Cardiac muscle cell (in vitro differentiated cells and primary cell): ENCODE results near the gene CALCOCO1. TPM values are rescaled to one million over a fixed set of nuclear protein-coding genes. Genes with fewer than 3 reads are reported as not detected.
"Not testable (repeated sequence)": the region's sequence is repeated elsewhere in the genome, so short reads cannot be mapped to it uniquely, and the experiment has no call there.

Experiments
- DNase-seq, 2 donors: peaks; one replicate each; pipeline versions ENCODE4 v3.0.0 to v3.0.0-alpha.2; 2010 to 2017; ENCODE audit warnings: low read depth in 1 of 2, low spot score in 1 of 2
- H3K27ac ChIP-seq: fragments of 200-600 bp; sonication (generic); 2 replicates; pipeline ENCODE4 v1.5.1; 2016
- H3K27me3 ChIP-seq: fragments of 200-600 bp; sonication (generic); 2 replicates; pipeline ENCODE4 v1.6.0; 2016; ENCODE audit warnings: control low read depth
- H3K36me3 ChIP-seq: fragments of 200-600 bp; sonication (generic); 2 replicates; pipeline ENCODE4 v1.5.1; 2016; ENCODE audit warnings: control low read depth
- H3K4me1 ChIP-seq: fragments of 200-600 bp; sonication (generic); 2 replicates; pipeline ENCODE4 v1.8.1; 2017; ENCODE audit warnings: low read depth, mild to moderate bottlenecking, mixed run types
- H3K4me3 ChIP-seq: fragments of 200-600 bp; sonication (generic); 2 replicates; pipeline ENCODE4 v1.5.1; 2016; ENCODE audit warnings: mild to moderate bottlenecking
- H3K9me3 ChIP-seq: fragments of 200-600 bp; sonication (generic); 2 replicates; pipeline ENCODE4 v1.5.1; 2017; ENCODE audit warnings: low read depth, mild to moderate bottlenecking, control low read depth
- polyA plus RNA-seq: library from polyadenylated mRNA; unstranded; fragments of >200 nt; fragmentation: Nextera tagmentation; extraction: Ambion mirVana; gene quantifications from 2 replicates; pipeline ENCODE4 v1.2.1, GENCODE V29; 2016
- total RNA-seq: library from RNA; depleted of rRNA; stranded (reverse); fragments of >200 nt; gene quantifications from 2 replicates; pipeline ENCODE4 v1.2.3, GENCODE V29; 2016
- TF ChIP-seq, protein P1 (sequence below): IDR thresholded peaks from 2 replicates; pipeline ENCODE4 v1.5.1; 2012; ENCODE audit warnings: low read depth, mild to moderate bottlenecking, low read length

CALCOCO1 gene
- total and polyA plus RNA-seq, 2 experiments from 2014 or later = 128 to 187 TPM

- H3K27ac ChIP-seq = no peak overlapping the region
- no peak overlapping the region for H3K4me3 ChIP-seq
- TF ChIP-seq, protein P1, sequence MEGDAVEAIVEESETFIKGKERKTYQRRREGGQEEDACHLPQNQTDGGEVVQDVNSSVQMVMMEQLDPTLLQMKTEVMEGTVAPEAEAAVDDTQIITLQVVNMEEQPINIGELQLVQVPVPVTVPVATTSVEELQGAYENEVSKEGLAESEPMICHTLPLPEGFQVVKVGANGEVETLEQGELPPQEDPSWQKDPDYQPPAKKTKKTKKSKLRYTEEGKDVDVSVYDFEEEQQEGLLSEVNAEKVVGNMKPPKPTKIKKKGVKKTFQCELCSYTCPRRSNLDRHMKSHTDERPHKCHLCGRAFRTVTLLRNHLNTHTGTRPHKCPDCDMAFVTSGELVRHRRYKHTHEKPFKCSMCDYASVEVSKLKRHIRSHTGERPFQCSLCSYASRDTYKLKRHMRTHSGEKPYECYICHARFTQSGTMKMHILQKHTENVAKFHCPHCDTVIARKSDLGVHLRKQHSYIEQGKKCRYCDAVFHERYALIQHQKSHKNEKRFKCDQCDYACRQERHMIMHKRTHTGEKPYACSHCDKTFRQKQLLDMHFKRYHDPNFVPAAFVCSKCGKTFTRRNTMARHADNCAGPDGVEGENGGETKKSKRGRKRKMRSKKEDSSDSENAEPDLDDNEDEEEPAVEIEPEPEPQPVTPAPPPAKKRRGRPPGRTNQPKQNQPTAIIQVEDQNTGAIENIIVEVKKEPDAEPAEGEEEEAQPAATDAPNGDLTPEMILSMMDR = no peak
- peaks cover 8% of the 10 kb centered on the region for H3K4me1 ChIP-seq
- H3K9me3 ChIP-seq = no peaks in the 10 kb centered on the region
- no peak for DNase-seq
- no peaks in the 10 kb centered on the region for H3K36me3 ChIP-seq
- H3K27me3 ChIP-seq = peaks cover 14% of the 10 kb centered on the region
Measured at GRCh38 chr12:53684654-53685220, 42.5 kb downstream of the CALCOCO1 start.

DNA sequence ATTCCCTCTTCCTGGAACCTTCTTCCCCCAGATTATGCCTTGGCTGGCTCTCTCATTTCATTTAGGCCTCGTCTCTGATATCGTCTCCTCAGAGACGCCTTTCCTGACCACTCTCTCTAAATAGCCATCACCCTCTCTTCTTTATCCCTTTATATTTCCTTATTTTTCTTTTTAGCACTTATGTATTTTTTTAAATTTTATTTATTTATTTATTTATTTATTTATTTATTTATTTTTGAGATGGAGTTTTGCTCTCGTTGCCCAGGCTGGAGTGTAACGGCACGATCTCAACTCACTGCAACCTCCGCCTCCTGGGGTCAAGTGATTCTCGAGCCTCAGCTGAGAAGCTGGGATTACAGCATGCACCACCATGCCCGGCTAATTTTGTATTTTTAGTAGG is 43.3 kb downstream of the CALCOCO1 start:
- Histone ChIP-seq H3K4me1 (peaks cover 8% of the 10 kb centered on the region), H3K9me3 (no peaks in the 10 kb centered on the region), H3K4me3 (no peak overlapping the region), H3K27me3 (peaks cover 8% of the 10 kb centered on the region), H3K27ac (no peak overlapping the region), H3K36me3 (no peaks in the 10 kb centered on the region)
- TF ChIP-seq, protein P1 = no peak
- DNase-seq = no peak

- Histone ChIP-seq H3K4me3 (no peak overlapping the region), H3K4me1 (peaks cover 8% of the 10 kb centered on the region), H3K27me3 (peaks cover 4% of the 10 kb centered on the region), H3K9me3 (no peaks in the 10 kb centered on the region), H3K36me3 (no peaks in the 10 kb centered on the region), H3K27ac (no peak overlapping the region)
- TF ChIP-seq, protein P1 = no peak
- DNase-seq = no peak
Measured at GRCh38 chr12:53683494-53683893, 43.8 kb downstream of the CALCOCO1 start.

DNA sequence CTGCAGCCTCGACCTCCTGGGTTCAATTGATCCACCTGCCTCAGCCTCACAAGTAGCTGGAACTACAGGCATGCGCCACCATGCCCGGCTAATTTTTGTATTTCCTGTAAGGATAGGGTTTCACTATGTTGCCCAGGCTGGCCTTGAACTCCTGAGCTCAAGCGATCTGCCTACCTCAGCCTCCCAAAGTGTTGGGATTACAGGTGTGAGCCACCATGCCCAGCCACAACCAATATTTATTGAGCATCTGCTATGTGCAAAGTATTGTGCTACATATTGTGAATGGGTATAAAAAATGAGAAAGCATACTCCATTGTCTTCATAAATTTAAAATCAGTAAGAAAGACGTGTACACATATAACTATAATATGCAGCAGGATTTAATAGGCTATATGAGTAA is 47.2 kb downstream of the CALCOCO1 start:
- not testable (repeated sequence) for H3K27me3 ChIP-seq, DNase-seq, H3K4me3 ChIP-seq, H3K36me3 ChIP-seq, H3K27ac ChIP-seq, H3K9me3 ChIP-seq, H3K4me1 ChIP-seq

- H3K27ac ChIP-seq = peak overlapping the region; percentile 76
- peaks cover 2% of the 10 kb centered on the region for H3K36me3 ChIP-seq
- no peak overlapping the region for H3K4me3 ChIP-seq
- TF ChIP-seq, protein P1 = no peak
- DNase-seq = peak in 1 of 2 donors; percentile 28
- no peaks in the 10 kb centered on the region for H3K27me3 ChIP-seq
- no peaks in the 10 kb centered on the region for H3K9me3 ChIP-seq
- peaks cover 3% of the 10 kb centered on the region for H3K4me1 ChIP-seq
Measured at GRCh38 chr12:53677800-53678148, 49.5 kb downstream of the CALCOCO1 start.

- H3K27me3 ChIP-seq = no peaks in the 10 kb centered on the region
- H3K36me3 ChIP-seq = peaks cover 8% of the 10 kb centered on the region
- TF ChIP-seq, protein P1 = no peak
- DNase-seq = peak; percentile 28 to 52
- H3K9me3 ChIP-seq = no peaks in the 10 kb centered on the region
- H3K4me3 ChIP-seq = no peak overlapping the region
- peak overlapping the region; percentile 76 for H3K27ac ChIP-seq
- H3K4me1 ChIP-seq = peaks cover 3% of the 10 kb centered on the region
Measured at GRCh38 chr12:53677016-53677799, 50.0 kb downstream of the CALCOCO1 start.
